Spleen (tissue), 11 donors: Measurements from ENCODE around the gene BBS9. TPM values are rescaled to one million over a fixed set of nuclear protein-coding genes. Genes with fewer than 3 reads are reported as not detected.

Experiments
- DNase-seq: peaks from one replicate; pipeline ENCODE4 v3.0.0-alpha.2; 2020
- H3K27ac ChIP-seq, 8 donors: fragments of 200-600 bp; sonication (generic) in 7 of 8; 1 replicate in 4 of 8; 2 replicates in 4 of 8; pipeline versions ENCODE4 v1.5.0 to v1.8.0; 2016 to 2021; ENCODE audit warnings: inconsistent platforms in 4 of 8, mild to moderate bottlenecking in 4 of 8, moderate library complexity in 1 of 8
- H3K27me3 ChIP-seq, 7 donors: fragments of 200-600 bp; sonication (generic) in 6 of 7; replicated peaks in 1 of 7; 1 replicate in 4 of 7; 2 replicates in 3 of 7; pipeline versions ENCODE4 v1.5.0 to v1.8.0; 2016 to 2021; ENCODE audit warnings: inconsistent platforms in 3 of 7, mild to moderate bottlenecking in 1 of 7
- H3K36me3 ChIP-seq, 6 donors: fragments of 200-600 bp; sonication (generic) in 5 of 6; 1 replicate in 4 of 6; 2 replicates in 2 of 6; pipeline versions ENCODE4 v1.5.0 to v1.8.0; 2016 to 2021; ENCODE audit warnings: inconsistent platforms in 2 of 6
- H3K4me1 ChIP-seq, 6 donors: fragments of 200-600 bp; sonication (generic) in 5 of 6; 1 replicate in 3 of 6; 2 replicates in 3 of 6; pipeline versions ENCODE4 v1.5.0 to v1.8.0; 2016 to 2021; ENCODE audit warnings: inconsistent platforms in 3 of 6
- H3K4me3 ChIP-seq, 8 donors: fragments of 200-600 bp; sonication (generic) in 7 of 8; 1 replicate in 4 of 8; 2 replicates in 4 of 8; pipeline versions ENCODE4 v1.5.0 to v1.8.0; 2016 to 2021; ENCODE audit warnings: inconsistent platforms in 4 of 8, mild to moderate bottlenecking in 4 of 8, moderate library complexity in 2 of 8
- H3K9me3 ChIP-seq, 8 donors: fragments of 200-600 bp; sonication (generic) in 7 of 8; 1 replicate in 4 of 8; 2 replicates in 4 of 8; pipeline versions ENCODE4 v1.5.0 to v1.8.0; 2016 to 2021; ENCODE audit warnings: inconsistent platforms in 4 of 8
- CTCF ChIP-seq, 11 experiments: fragments of 200-600 bp in 7 of 11; fragments of 450-650 bp in 4 of 11; sonication (generic) in 4 of 11; IDR thresholded peaks in 8 of 11; conservative IDR thresholded peaks in 3 of 11; 1 replicate in 7 of 11; 2 replicates in 4 of 11; pipeline versions ENCODE4 v1.4.0 to v1.8.0; 2016 to 2021; ENCODE audit warnings: antibody characterized with exemption in 11 of 11, inconsistent platforms in 4 of 11, mild to moderate bottlenecking in 1 of 11
- POLR2A ChIP-seq, 3 donors: fragments of 450-650 bp; IDR thresholded peaks; one replicate each; pipeline ENCODE4 v1.5.1; 2017; ENCODE audit warnings: antibody characterized with exemption in 3 of 3, mild to moderate bottlenecking in 1 of 3
- POLR2AphosphoS5 ChIP-seq, 3 donors: sonication (generic); formaldehyde crosslinking; IDR thresholded peaks; one replicate each; pipeline ENCODE4 v1.5.1; 2017; ENCODE audit warnings: antibody characterized with exemption in 3 of 3
- whole genome bisulfite sequencing, 5 donors: extraction: QIAGEN DNeasy Blood & Tissue Kit in 3 of 5; methylation state at CpG; one replicate each; pipeline versions ENCODE4 v1.1.5 to v1.1.7; 2013 to 2018; 5-methylcytosine and 5-hydroxymethylcytosine counted together
- intact Hi-C: fragments of 100-400 bp; cut with DNase I; formaldehyde crosslinking; loops from one replicate; pipeline ENCODE4 v1.15.0; 2023; ENCODE audit warnings: low total_unique reads
- polyA plus RNA-seq, 3 donors: library from polyadenylated mRNA; stranded (reverse); fragments of 200-250 nt; gene quantifications; one replicate each; pipeline ENCODE4 v1.2.1, GENCODE V29; 2013
- total RNA-seq, 7 donors: library from RNA; depleted of rRNA in 3 of 7; stranded (reverse); fragments of >200 nt in 3 of 7; fragmentation: NEBNext Ultra II Directional in 4 of 7; extraction: Animal tissue kit (Norgen Biotek cat#: 25700) in 4 of 7; gene quantifications; one replicate each; pipeline versions ENCODE4 v1.1.0 to v1.2.1, GENCODE V29; 2016 to 2021
- donor health status: healthy with polysubstance abuse.
- donor health status: DM: no; HTN: no; CAD: no; lungs with moderate emphysema.
- donor health status: DM: no; HTN: no; CAD: no.
- donor health status: Bipolar disorder and iron deficiency.
- donor health status: healthy.
- donor health status: DM: no; HTN: no; CAD: no.
- donor health status: DM: yes; HTN: yes; CAD: no.

Gene BBS9
- total and polyA plus RNA-seq, 10 donors, result 2.3 to 44.1 (median 25.3) TPM

- DNase-seq, result peak; percentile 95
- peaks cover 25 to 58% (median 48%) of the 10 kb centered on the region in 6 donors for H3K4me1 ChIP-seq
- H3K36me3 ChIP-seq, result no peaks in the 10 kb centered on the region
- intact Hi-C loops, result no loop called here
- H3K4me3 ChIP-seq, result peak within 1 kb of the TSS; percentile 72 to 99 (median 92)
- no peaks in the 10 kb centered on the region for H3K9me3 ChIP-seq
- peak within 1 kb of the TSS; percentile 69 to 90 (median 89) for H3K27ac ChIP-seq
- WGBS, 5 donors, result 1% methylated on average over 20 to 100 of the region's 100 CpGs
- TF ChIP-seq CTCF (IDR thresholded peaks at IDR 0.05 in 8 of 11, conservative IDR thresholded peaks at IDR 0.05 in 3 of 11) (peak; percentile 14 to 86 (median 71)), POLR2AphosphoS5 (IDR thresholded peaks at IDR 0.05) (peak; percentile 9 to 63 (median 42)), POLR2A (IDR thresholded peaks at IDR 0.05) (no peak)
- H3K27me3 ChIP-seq, result no peaks in the 10 kb centered on the region
Observed at GRCh38 chr7:33109005-33109757, 20.2 kb upstream of the BBS9 start, which contains the start of gene RP9. RP9 (minus strand) TSS chr7:33109404; CDS start chr7:33109372, 32 bp downstream.

GRCh38 chr7:33109758-33110238 lies 19.6 kb upstream of the BBS9 start:
- Histone ChIP-seq H3K27me3 (no peaks in the 10 kb centered on the region), H3K4me3 (peak overlapping the region; percentile 66 to 99 (median 92)), H3K9me3 (no peaks in the 10 kb centered on the region), H3K36me3 (no peaks in the 10 kb centered on the region), H3K27ac (peak overlapping the region in 7 of 8 donors; percentile 82 to 90 (median 89)), H3K4me1 (peaks cover 25 to 51% (median 46%) of the 10 kb centered on the region in 6 donors)
- intact Hi-C loops, result no loop called here
- 16 to 26% (median 20%) methylated on average over 11 of the region's 11 CpGs for WGBS, 5 donors
- TF ChIP-seq POLR2A (IDR thresholded peaks at IDR 0.05) (no peak), CTCF (IDR thresholded peaks at IDR 0.05 in 8 of 11, conservative IDR thresholded peaks at IDR 0.05 in 3 of 11) (peak in 2 of 11 experiments; percentile 2 to 48)
- no peak for DNase-seq

GRCh38 chr7:33111614-33112013 lies 17.8 kb upstream of the BBS9 start:
- no peak for DNase-seq
- no peaks in the 10 kb centered on the region for H3K27me3 ChIP-seq
- H3K4me3 ChIP-seq, result no peak overlapping the region
- intact Hi-C loops, result no loop called here
- no peaks in the 10 kb centered on the region for H3K9me3 ChIP-seq
- 73 to 85% (median 74%) methylated on average over 3 of the region's 3 CpGs for WGBS, 5 donors
- H3K27ac ChIP-seq, result no peak overlapping the region
- peaks cover 13 to 34% (median 28%) of the 10 kb centered on the region in 6 donors for H3K4me1 ChIP-seq
- TF ChIP-seq POLR2A (IDR thresholded peaks at IDR 0.05), result no peak
- no peak for TF ChIP-seq CTCF (IDR thresholded peaks at IDR 0.05 in 8 of 11, conservative IDR thresholded peaks at IDR 0.05 in 3 of 11)
- TF ChIP-seq POLR2AphosphoS5 (IDR thresholded peaks at IDR 0.05), result no peak
- H3K36me3 ChIP-seq, result no peaks in the 10 kb centered on the region

- no peaks in the 10 kb centered on the region for H3K36me3 ChIP-seq
- H3K4me3 ChIP-seq, result no peak overlapping the region
- intact Hi-C loops, result no loop called here
- no peak overlapping the region for H3K27ac ChIP-seq
- DNase-seq, result no peak
- peaks cover 0 to 17% (median 14%) of the 10 kb centered on the region in 8 donors for H3K9me3 ChIP-seq
- TF ChIP-seq POLR2AphosphoS5 (IDR thresholded peaks at IDR 0.05), result no peak
- no peak for TF ChIP-seq CTCF (IDR thresholded peaks at IDR 0.05 in 8 of 11, conservative IDR thresholded peaks at IDR 0.05 in 3 of 11)
- no peak for TF ChIP-seq POLR2A (IDR thresholded peaks at IDR 0.05)
- no peaks in the 10 kb centered on the region for H3K27me3 ChIP-seq
- H3K4me1 ChIP-seq, result peaks cover 0 to 4% (median 3%) of the 10 kb centered on the region in 6 donors
Observed at GRCh38 chr7:33114976-33115375, 14.4 kb upstream of the BBS9 start.
